Endothelial cell of hepatic sinusoid (primary cell): ENCODE measurements around the gene TMC1.
"Not testable (repeated sequence)": the region's sequence is repeated elsewhere in the genome, so short reads cannot be mapped to it uniquely, and the experiment has no call there.

Source experiments
- in situ Hi-C: cut with HindIII; loops from 2 replicates; pipeline ENCODE4 v1.10.0; 2017; ENCODE audit warnings: low sequenced_read_pairs

TMC1 gene

GRCh38 chr9:72521416-72521815, at the start of gene TMC1:
TMC1 (plus strand) TSS chr9:72521608; CDS start chr9:72648649, 127,041 bp downstream.
- in situ Hi-C loops: not testable (repeated sequence)

- in situ Hi-C loops: loop anchor here (5.0 kb wide), 2 partner anchors 101 to 104 kb away; no protein-coding TSS in a partner anchor
Observed at GRCh38 chr9:72473474-72474261, 47.7 kb upstream of the TMC1 start.

- in situ Hi-C loops: loop anchor here (5.0 kb wide), 2 partner anchors 102 to 103 kb away; no protein-coding TSS in a partner anchor
Observed at GRCh38 chr9:72474676-72475075, 46.7 kb upstream of the TMC1 start.

- in situ Hi-C loops: no loop called here
Observed at GRCh38 chr9:72476100-72476499, 45.3 kb upstream of the TMC1 start.

GRCh38 chr9:72476617-72477437, 44.6 kb upstream of the TMC1 start:
- in situ Hi-C loops: no loop called here

GRCh38 chr9:72477930-72478518, 43.4 kb upstream of the TMC1 start:
- in situ Hi-C loops: no loop called here

GRCh38 chr9:72478966-72479365, 42.4 kb upstream of the TMC1 start:
- in situ Hi-C loops: no loop called here

- in situ Hi-C loops: not testable (repeated sequence)
Observed at GRCh38 chr9:72480261-72480660, 41.1 kb upstream of the TMC1 start.

GRCh38 chr9:72480921-72481320, 40.5 kb upstream of the TMC1 start:
- in situ Hi-C loops: no loop called here

GRCh38 chr9:72485821-72486593, 35.4 kb upstream of the TMC1 start:
- in situ Hi-C loops: no loop called here

GRCh38 chr9:72486594-72486955, 34.8 kb upstream of the TMC1 start:
- in situ Hi-C loops: no loop called here

GRCh38 chr9:72487665-72488064, 33.7 kb upstream of the TMC1 start:
- in situ Hi-C loops: not testable (repeated sequence)

- in situ Hi-C loops: no loop called here
Observed at GRCh38 chr9:72489986-72490385, 31.4 kb upstream of the TMC1 start.

- in situ Hi-C loops: no loop called here
Observed at GRCh38 chr9:72491242-72491641, 30.2 kb upstream of the TMC1 start.

- in situ Hi-C loops: no loop called here
Observed at GRCh38 chr9:72494051-72494450, 27.4 kb upstream of the TMC1 start.

GRCh38 chr9:72497447-72498046, 23.9 kb upstream of the TMC1 start:
- in situ Hi-C loops: no loop called here

GRCh38 chr9:72506615-72507014, 14.8 kb upstream of the TMC1 start:
- in situ Hi-C loops: no loop called here

GRCh38 chr9:72509053-72509452, 12.4 kb upstream of the TMC1 start:
- in situ Hi-C loops: no loop called here

- in situ Hi-C loops: no loop called here
Observed at GRCh38 chr9:72509635-72510034, 11.8 kb upstream of the TMC1 start.

- in situ Hi-C loops: not testable (repeated sequence)
Observed at GRCh38 chr9:72521011-72521410, 397 bp upstream of the TMC1 start.
